Head of caudate nucleus (tissue), 42 donors: ENCODE results near the gene RAB17.
"Not testable (repeated sequence)": the region's sequence is repeated elsewhere in the genome, so short reads cannot be mapped to it uniquely, and the experiment has no call there.

ENCODE experiments used
- DNase-seq, 42 donors: peaks; one replicate each; pipeline versions ENCODE4 v3.0.0 to v3.0.0-alpha.2; 2020 to 2021; ENCODE audit warnings: mixed read lengths in 7 of 42
- intact Hi-C: fragments of 100-400 bp; cut with DNase I; formaldehyde crosslinking; loops from one replicate; pipeline ENCODE4 v1.15.0; 2022

Gene RAB17

GRCh38 chr2:237626813-237627440 is 36.4 kb upstream of the RAB17 start:
- DNase-seq = peak in 10 of 42 donors; percentile 4 to 46 (median 22)
- intact Hi-C loops = no loop called here

- intact Hi-C loops = no loop called here
- DNase-seq = no peak
Measured at GRCh38 chr2:237625777-237626176, 35.2 kb upstream of the RAB17 start.

DNA sequence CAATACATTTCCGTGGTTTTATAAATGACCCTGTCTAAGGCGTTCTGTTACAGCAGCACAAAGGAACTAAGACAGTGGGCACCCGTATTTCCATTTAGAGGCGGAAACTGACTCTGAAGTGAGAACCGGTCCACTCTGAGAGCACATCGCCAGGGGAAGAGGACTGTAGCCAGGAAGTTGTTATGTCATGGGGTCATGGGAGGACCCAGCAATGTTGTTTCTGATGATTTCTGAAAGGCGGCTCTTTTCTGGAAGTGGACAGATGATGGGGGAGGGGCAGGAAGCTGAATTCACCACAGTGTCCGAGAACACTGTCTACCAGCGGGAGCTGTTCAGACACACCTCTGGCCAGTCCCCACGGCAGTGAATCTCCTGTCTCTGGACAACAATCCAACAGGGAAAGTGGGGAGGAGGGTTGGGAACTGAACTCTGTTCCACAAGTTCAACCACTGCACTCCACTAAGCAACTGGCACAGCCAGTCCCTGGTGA is 34.7 kb upstream of the RAB17 start:
- intact Hi-C loops = no loop called here
- peak in 2 of 42 donors; percentile 9 to 18 for DNase-seq

DNA sequence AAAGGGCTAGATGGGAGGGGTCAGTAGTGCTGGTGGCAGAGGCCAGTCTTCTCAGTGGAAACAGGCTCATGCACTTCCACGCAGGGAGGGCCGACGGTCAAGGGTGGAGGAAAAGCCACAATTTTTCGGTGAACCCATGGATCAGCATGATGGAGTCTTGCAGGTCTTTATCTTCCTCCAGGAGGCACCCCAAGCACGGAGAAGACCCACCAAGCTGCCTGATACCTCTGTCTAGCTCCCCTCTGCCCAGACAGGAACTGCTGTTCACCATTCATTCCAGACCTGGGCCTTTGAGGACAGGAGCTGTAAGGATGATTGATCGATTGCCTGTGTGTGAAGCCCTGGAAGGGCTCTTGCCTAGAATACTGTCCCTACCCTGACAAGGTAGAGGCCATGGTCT is 34.0 kb upstream of the RAB17 start:
- intact Hi-C loops = no loop called here
- no peak for DNase-seq

- intact Hi-C loops = no loop called here
- no peak for DNase-seq
Measured at GRCh38 chr2:237623428-237624403, 33.2 kb upstream of the RAB17 start.

DNA sequence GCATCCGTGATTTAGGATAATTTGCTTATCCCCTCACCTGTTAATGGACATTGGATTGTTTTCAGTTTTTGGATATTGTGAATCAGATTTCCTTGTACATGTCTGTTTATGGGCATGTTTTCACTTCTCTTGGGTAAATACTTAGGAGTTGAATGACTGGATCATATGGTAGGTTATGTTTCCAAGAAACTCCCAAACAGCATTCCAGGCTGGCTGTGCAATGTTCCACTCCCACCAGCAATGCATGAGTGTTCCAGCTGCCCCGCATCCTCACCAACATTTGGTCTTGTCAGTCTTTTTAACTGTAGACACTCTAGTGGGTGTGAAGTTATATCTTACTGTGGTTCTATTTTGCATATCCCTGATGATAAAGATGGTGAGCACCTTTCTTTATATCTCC is 27.9 kb upstream of the RAB17 start:
- no peak for DNase-seq
- intact Hi-C loops = no loop called here

DNA sequence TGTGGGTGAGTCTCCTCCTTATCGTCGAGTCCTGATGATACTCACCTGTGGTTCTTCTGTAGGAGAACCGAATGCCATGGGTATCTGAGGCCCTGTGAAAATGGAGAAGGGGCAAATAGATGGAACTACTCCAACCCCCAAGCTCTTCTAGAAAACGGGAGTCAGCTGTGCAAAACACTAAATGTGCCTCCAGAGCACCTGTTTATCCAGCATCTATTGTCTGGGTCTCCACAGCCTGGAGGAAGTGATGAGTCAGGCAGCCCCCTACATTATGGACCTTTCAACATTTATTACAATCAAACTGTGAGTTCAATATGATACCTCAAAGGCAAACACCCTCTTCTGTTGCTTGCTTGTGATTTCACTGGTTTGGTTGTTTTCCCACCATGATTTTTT is 27.1 kb upstream of the RAB17 start:
- intact Hi-C loops = no loop called here

DNA sequence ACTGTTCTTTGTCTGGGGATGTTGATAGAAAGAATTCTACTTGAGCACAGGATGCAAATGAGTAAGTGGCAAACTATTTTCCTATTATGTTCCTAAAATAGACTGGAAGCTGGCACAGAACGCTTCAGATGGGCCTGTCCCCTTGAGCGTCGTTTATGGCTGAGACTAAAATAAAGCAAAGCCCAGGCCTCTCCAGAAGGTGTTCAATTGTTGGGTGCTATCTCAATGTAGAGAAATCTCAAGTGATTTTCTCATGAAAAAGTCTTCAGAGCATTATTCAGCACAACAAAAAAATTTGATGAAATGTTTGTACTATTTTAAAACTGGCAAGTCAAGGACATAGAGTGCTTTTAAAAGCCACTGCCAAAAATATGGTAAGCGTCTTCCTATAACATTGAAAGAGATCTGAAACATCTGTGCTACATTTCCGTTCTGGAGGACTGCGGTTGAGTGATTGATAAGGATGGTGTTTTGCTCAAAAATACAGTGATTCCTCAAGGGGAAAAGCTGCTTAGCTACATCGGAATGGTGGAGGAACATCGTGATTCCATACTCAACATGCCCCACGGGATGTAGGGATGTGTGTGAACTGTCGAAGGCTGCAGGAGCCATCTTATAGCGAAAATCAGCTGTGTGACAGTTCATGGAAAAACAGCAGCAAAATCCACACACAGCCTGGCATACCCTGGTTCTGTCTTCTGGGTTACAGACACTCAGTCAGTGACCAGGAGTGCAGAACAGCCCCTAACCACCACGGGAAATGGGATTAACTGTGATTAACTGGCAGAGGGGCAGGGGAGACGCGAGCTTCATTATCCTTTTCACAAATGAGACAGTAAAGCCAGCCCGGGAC is 26.4 kb upstream of the RAB17 start:
- DNase-seq = no peak
- intact Hi-C loops = no loop called here

More for the DNA sequence above, 27.1 kb upstream of the RAB17 start:
- no peak for DNase-seq

- intact Hi-C loops = no loop called here
- DNase-seq = no peak
Measured at GRCh38 chr2:237616373-237616733, 25.8 kb upstream of the RAB17 start.

GRCh38 chr2:237615631-237616249 is 25.2 kb upstream of the RAB17 start:
- intact Hi-C loops = no loop called here
- no peak for DNase-seq

GRCh38 chr2:237614151-237614720 is 23.7 kb upstream of the RAB17 start:
- DNase-seq = peak in 1 of 42 donors; percentile 42
- intact Hi-C loops = no loop called here

- no peak for DNase-seq
- intact Hi-C loops = no loop called here
Measured at GRCh38 chr2:237613679-237614078, 23.1 kb upstream of the RAB17 start.

DNA sequence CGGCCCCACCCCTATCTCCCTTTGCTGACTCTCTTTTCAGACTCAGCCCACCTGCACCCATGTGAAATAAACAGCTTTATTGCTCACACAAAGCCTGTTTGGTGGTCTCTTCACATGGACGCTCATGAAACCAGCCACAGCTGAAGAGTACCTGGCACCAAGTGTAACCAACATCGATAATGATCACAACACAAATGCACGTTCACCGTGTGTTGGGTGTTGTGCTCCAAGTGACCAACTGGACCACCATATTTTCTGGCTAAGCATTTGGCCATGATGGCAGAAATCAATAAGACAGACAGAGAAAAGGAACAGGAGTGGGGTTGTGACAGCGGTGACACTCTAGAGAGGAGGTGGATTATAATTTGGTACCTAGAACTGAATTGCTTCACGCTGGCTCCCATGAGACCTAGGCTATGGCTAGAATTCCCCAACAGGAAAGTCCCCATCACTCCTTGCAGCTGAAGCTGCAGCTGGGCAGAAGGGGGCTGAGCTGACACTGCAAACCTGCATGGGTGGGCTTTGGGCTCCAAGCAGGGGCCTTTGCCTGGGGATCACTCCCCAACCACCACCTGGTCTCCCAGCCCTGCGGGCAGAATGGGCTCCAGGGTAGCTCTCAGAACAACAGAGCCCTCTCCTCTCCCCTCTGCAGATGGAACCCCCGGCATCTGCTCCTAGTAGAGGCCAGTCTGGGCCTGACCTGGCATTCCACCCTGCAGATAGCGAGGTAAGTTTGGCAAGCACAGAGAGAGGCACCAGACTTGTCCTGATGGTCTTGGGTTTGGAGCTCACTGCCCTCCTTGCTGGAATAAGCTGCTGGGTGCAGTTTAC is 22.2 kb upstream of the RAB17 start:
- intact Hi-C loops = no loop called here
- no peak for DNase-seq

GRCh38 chr2:237606522-237606921 is 16.0 kb upstream of the RAB17 start:
- intact Hi-C loops, DNase-seq: not testable (repeated sequence)

DNA sequence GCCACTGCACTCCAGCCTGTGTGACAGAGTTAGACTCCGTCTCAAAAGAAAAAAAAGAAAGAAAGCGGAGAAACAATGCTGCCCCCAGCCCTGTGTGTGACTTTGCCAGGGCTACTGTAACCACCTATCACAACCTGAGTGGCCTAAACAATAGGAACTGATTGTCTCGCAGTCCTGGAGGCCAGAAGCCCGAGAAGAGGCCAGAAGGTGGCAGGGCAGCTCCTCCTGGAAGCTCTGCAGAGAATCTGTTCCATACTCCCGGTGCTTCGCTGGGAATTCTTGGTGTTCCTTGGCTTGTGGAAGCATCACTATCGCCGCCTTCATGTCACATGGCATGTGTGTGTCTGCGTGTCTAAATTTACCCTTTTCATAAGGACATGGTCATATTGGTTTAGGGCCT is 14.4 kb upstream of the RAB17 start:
- DNase-seq = no peak
- intact Hi-C loops = no loop called here

DNA sequence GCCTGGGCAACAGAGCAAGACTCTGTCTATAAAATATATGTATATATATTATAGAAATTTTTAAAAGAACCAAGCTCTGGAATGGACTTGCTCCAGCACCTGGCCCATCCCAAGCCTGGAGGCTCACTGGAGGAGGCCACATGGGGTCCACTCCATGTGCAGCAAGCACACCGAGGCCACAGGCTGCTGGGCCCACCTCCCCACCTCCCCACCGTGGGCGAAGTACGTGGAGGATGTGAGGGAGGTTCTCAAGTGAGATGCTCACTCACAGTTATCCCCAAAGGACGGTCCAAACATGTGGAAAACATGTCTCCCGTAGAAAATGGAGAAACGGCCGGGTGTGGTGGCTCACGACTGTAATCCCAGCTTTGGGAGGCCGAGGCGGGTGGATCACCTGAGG is 13.9 kb upstream of the RAB17 start:
- DNase-seq = no peak
- intact Hi-C loops = no loop called here

DNA sequence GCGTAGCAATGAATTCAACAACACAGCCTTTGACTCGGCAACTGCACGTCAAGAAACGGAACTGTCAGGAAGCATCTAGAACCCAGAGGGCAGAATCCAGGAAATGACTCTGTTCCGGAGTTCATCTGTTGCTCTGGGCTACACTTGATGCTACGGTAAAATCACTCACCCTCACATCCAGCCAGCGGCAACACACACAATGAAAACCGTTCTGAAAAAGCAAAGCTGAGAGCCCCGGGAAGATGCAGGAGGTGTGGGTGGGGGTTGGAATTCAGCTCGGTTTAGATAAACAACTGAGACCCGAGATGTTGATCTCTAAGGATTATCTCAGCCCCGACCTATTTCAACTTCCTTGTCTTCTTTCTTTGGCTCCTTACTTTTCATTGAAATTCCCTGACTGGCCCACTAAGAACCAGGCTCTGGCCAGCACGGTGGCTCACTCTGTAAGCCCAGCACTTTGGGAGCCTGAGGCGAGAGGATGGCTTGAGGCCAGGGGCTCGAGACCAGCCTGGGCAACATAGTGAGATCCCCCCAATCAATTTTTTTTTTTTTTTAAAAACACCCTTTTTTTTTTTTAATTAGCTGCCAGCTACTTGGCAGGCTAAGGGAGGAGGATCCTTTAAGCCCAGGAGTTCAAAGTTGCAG is 13.3 kb upstream of the RAB17 start:
- peak in 11 of 42 donors; percentile 20 to 56 (median 35) for DNase-seq
- intact Hi-C loops = no loop called here
